ENCODE measurements around the gene PPME1.

The PPME1 gene

DNA sequence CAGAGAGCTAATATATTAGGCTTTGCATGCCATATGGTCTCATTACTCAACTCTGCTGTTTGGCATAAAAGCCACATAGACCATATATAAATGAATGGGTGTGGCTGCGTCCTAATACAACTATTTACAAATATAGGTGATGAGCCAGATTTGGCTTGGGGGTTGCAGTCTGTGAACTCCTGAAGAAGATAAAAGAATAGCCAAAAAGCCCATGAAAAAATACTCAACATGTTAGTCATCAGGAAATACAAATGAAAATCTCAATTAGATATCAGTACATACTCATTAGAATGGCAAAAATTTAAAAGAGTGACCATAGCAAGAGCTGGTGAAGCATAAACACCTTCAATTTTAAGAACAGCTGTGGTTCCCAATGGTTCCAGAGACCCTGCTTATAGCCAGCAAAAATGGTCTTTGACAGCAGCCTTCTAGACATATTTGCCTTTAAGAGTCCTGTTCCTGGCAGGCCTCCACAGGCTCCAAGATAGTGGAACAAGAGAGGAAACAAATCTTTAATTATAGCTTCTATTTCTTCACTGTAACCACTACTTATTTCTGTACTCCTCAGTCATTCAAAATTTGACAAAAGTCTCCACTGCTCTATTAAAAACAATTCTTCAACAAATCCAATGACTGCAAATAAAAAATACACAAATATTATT, 16.3 kb upstream of the PPME1 start:
- in situ Hi-C loops (cut with MboI; ENCODE audit: low pct_unique_long_range_greater_than_20kb, low sequenced_read_pairs) = no loop called here
- DNase-seq = no peak

DNA sequence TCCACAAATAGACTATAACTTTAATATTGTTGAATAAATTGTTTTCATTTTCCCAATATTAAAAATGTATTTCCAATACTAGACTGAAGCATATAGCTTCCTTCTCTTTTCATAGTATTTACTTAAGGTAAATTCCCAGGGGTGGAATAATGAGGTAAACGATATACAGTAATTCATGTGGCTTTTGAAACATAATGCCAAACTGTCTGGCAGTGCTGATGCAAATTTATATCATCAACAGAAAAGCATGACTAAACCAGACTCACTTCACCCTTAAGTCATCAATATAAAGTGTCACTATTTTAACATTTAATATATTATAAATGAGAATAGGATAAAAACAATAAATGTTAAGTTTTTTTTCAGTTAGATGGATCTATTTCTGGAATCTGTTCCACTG, 13.9 kb upstream of the PPME1 start:
- in situ Hi-C loops (cut with MboI; ENCODE audit: low pct_unique_long_range_greater_than_20kb, low sequenced_read_pairs) = no loop called here
- DNase-seq = no peak

DNA sequence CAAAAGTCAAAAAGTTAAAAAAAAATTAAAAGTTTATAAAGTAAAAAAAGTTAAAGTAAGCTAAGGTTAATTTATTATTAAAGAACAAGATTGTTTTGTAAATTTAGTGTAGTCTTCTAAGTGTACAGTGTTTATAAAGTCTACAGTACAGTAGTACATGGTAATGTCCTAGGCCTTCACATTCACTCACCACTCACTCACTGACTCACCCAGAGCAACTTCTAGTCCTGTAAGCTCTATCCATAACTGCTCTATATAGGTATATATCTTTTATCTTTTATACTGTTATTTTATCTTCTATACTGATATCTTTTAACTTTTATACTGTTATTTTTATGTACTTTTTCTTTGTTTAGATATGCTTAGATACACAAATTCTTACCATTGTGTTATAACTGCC, 11.4 kb upstream of the PPME1 start:
- in situ Hi-C loops (cut with MboI; ENCODE audit: low pct_unique_long_range_greater_than_20kb, low sequenced_read_pairs) = no loop called here
- DNase-seq = no peak

DNA sequence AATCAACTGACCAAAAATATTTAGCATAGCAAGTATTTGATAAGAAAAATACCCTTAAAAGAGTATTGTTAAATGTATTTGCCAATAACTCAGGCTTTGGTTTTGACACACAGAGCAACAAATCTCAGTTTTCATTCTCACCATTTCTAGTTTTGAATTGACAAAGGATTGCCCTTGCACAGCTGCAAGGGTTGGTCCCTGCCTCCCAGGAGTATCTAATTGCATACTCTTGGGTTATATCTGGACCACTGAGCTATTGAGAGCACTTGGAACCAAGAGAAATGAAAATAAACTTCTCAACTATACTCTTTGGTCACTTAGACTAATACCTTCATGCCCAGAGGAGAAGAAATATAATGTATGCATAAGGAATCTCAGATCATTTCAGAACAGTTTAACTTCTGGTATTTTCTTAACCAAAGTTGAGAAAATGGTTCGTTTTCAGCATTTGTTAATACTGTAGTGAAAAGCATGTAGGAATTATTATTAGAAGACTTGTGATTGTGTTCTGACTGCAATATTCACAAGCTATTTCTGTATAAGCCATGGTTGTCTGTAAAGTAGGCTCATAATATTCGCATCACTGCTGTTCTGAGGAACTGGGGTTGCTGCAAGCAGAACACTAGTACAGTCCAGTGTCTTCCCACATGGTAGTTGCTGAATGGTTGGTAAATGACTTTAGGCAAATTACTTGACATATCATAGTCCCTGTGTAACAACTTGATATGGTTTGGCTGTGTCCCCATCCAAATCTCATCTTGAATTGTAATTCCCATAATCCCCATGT, 8.2 kb upstream of the PPME1 start:
- in situ Hi-C loops (cut with MboI; ENCODE audit: low pct_unique_long_range_greater_than_20kb, low sequenced_read_pairs) = no loop called here
- DNase-seq = no peak

DNA sequence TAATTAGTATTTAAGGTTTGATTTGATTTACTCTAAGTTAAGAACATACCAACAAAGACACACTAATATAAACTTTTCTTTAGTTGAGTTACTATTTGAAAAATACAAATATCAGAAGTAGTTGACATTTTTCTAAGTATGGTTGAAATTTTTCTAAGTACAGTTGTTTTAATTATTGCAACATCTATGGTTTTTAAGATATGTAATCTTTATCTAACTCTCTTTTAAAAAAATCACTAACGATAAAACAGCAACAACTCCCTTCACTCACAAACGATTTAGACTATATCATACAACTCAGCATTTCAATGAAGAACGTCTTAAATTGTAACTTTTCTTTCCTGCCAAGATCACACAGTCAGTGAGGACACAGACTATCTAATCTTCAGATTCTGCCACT, 2.3 kb upstream of the PPME1 start:
- in situ Hi-C loops (cut with MboI; ENCODE audit: low pct_unique_long_range_greater_than_20kb, low sequenced_read_pairs) = no loop called here
- no peak for DNase-seq

DNA sequence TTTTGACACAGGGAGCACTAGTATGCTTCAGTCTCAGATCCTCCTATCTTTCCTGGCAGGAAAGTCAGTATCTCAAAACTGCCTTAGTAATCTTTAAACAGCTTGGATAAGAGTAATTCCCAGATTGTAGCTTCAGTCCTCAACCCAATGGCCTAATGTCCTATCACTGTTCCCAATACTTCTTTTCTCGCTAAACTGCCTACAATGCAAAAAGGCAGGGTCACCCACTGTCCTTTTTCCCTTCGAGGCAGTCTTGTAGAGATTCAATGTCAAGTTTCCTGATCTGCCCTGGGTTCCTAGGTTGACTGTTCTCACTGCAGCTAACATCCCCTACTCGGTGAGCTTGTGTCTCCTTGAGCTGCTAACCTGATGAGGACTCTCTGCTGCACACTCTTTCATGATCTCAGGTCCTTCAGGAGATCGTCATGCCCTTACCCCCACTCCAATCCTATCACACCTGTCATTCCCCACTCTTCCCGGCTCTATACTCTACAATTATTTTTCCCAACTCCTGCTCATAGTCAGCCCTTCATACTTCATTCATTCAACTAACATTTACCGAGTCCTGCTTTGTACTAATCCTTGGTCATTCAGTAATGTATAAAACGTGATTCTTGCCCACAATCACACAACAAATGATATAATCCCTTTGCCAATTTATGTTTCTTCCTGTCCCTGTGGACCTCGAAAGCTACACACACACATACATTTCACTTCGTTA, 1.2 kb upstream of the PPME1 start:
- in situ Hi-C loops (cut with MboI; ENCODE audit: low pct_unique_long_range_greater_than_20kb, low sequenced_read_pairs) = no loop called here
- DNase-seq = peak; percentile 4

DNA sequence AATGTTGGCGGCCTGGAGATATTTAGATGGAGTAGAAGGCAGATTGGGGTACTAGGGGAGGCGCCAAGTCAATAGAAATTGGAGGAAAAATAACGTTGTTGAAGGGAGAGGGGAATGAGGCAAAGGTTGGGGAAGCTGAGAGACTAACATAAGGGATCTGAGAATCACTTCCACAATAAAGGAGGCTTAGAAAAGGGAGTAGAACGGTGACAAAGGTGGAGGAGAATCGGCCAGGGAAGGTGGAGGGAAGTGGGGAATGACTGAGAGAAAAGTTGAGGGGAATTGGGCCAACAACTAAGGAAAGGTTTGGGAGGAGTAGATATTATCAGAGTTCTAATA, 510 bp downstream of the PPME1 start:
- in situ Hi-C loops (cut with MboI; ENCODE audit: low pct_unique_long_range_greater_than_20kb, low sequenced_read_pairs) = no loop called here
- DNase-seq = no peak

DNA sequence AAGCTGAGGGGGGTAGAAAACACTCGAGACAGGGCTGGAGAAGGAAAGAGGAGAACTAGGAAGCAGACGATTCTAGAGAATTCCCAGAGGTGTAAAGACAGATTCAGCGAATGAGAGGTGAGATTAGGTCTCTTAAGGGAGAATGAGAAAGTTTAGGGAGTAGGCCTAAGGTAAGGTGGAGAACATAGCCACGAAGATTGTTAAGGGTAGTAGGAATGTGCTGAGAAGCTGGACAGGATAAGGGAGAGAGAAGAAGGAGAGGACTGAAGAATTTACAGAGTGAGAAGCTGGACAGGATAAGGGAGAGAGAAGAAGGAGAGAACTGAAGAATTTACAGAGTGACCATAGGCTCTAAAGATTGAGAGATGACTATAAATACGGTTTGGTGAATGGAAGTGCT, 908 bp downstream of the PPME1 start:
- DNase-seq = peak; percentile 12
- in situ Hi-C loops (cut with MboI; ENCODE audit: low pct_unique_long_range_greater_than_20kb, low sequenced_read_pairs) = no loop called here

DNA sequence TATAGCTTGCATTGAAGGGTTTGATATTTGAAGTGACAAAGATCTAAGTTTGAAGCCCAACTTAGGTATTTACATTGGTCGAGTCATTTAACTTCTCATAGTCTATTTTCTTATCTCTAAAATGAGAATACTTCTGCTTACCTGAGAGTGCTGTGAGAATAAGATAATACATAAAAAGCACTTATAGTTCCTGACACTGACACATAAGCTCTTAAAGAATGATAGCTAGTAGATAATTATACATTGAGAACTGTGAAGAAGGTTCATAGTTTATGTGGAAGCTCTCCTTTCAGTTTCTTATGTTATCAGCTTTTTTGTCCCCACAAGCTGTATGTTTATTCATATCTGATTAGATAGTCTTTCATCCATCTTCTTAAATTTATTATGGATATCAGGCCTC, 4.8 kb downstream of the PPME1 start:
- in situ Hi-C loops (cut with MboI; ENCODE audit: low pct_unique_long_range_greater_than_20kb, low sequenced_read_pairs) = no loop called here

DNA sequence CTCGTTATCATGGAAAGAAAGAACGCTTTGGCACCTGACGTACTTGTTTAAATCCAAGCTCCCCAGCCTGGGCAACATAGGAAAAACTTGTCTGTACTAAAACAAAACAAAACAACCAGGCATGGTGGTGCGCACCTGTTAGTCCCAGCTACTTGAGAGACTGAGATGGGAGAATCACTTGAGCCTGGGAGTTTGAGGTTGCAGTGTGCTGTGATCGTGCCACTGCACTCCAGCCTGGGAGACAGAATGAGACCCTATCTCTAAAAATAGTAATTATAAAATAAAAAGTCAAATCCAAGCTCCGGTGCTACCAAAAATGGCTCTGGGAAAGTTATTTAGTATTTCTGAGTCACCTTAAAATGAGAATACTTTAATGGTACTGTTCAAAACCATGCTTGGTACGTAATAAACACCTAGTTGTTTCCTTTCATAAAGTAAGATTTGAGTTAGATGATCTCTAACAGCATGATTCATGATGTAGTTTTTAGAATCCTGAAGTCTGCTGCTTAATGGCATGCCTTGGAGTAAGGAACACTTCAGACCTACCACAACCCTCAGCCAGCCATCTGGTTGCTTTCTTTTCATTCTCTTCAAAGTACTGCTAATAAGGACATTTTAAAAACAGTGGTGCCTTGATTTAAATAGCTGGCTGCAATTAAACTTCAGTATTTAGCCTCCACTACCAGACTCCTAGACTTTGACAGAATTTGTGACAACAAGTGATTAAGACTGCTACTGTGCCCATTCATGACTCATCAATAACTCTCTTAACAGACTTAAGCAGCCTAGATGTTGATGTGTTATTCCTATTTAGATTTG, 8.4 kb downstream of the PPME1 start:
- in situ Hi-C loops (cut with MboI; ENCODE audit: low pct_unique_long_range_greater_than_20kb, low sequenced_read_pairs) = no loop called here
- no peak for DNase-seq

More for the DNA sequence above, 4.8 kb downstream of the PPME1 start:
- DNase-seq = no peak

DNA sequence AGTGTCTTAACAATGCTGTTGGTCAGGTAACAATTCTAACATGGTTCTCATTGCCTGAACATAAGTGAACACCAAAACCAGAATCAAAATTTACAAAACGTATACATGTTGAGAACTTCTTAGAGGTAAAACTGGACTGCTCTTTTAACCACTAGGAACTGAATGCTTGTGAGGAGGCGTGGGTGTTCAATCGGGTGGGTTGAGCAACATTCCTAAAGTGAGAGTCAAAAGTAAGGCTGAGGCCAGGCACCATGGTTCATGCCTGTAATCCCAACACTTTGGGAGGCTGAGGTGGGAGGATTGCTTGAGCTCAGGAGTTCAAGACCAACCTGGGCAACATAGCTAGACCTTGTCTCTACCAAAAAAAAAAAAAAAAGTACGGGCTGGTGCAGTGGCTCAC, 11.5 kb downstream of the PPME1 start:
- in situ Hi-C loops (cut with MboI; ENCODE audit: low pct_unique_long_range_greater_than_20kb, low sequenced_read_pairs) = no loop called here
- no peak for DNase-seq

DNA sequence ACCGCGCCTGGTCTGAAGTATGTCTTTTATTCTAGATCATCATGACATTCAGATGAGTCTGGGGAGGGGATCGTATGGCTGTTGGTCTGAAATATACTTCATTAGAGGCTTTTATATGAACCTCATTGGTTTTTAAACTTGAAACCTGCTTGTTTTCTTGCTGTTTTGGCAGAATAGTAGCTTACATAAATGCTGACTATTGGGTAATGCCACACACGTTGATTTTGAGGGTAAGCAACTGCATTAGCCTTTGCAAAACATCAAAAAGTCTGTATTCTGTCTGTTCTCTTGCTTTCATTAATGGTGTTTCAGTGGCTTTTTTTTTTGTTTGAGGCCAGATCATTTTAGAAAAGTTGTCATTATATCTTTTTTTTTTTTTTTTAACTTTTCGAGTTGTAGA, 14.2 kb downstream of the PPME1 start:
- in situ Hi-C loops (cut with MboI; ENCODE audit: low pct_unique_long_range_greater_than_20kb, low sequenced_read_pairs) = no loop called here
- DNase-seq = no peak

DNA sequence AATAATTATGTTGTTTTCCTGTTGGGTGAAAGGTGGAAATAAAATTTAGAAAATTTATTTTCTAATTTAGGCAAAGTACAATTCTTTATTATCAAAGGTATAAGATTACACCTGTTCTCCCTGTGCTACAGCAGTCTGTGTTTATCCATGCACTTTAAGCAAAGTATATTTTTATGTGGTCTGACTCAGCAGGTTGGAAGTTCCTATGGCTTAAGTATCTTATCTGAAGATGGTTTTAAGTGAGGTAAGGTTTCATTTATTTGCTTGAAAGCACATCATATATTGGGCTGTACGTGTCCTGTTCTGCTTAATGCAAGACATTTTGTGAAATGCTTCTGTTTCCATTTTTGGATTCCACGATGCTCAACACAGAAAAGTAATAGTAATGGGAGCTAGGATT, 14.6 kb downstream of the PPME1 start:
- DNase-seq = no peak

DNA sequence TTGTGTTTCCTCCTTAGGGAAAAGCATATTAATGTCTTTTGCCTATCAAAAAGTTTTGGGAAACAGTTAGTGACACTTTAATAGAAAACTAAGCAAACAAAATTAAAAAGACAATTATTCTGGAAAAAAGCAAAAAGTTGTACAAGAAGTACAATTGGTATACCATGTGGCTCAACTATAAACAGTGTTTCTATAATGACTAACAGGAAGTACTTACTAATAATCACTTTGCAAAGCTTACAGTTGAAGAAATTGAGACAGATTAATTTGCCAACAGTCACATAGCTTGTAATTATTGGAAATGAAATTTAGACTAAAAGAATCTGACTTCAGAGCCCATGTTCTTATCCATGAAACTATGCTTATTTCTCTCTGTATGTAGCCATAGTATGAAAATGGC, 24.7 kb downstream of the PPME1 start:
- DNase-seq = no peak
- in situ Hi-C loops (cut with MboI; ENCODE audit: low pct_unique_long_range_greater_than_20kb, low sequenced_read_pairs) = no loop called here

More for the DNA sequence above, 14.6 kb downstream of the PPME1 start:
- in situ Hi-C loops (cut with MboI; ENCODE audit: low pct_unique_long_range_greater_than_20kb, low sequenced_read_pairs) = no loop called here

DNA sequence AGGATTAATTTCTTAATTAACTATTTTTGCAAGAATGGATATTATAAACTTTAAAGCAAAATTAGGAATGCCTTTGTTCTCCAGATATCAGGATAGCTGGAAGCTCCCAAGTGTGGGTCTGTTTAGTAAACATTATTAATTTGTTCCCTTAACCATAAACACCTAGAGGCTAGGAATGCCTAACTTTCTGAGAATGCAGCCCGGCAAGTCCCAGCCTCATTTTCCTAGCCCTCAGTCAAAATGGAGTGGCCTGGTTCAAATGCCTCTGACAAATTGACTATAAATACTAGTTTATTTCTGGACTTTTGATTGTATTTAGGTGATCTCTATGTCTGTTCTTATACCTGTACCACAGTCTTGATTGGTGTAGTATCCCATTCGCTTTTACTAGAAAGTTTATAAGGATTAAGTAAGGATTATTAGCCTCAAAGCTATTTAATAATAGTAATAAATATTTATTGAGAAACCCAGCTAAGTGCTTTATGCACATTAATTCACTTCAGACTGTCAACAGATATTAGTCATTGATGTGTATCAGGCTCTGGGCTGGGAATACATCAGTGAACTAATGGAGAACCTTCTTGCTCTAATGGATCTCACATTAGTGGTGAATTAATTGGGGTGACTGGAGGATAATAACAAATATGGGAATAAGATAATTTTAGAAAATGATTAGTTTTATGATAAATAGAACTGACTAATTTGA, 25.8 kb downstream of the PPME1 start:
- DNase-seq = no peak
- in situ Hi-C loops (cut with MboI; ENCODE audit: low pct_unique_long_range_greater_than_20kb, low sequenced_read_pairs) = no loop called here

DNA sequence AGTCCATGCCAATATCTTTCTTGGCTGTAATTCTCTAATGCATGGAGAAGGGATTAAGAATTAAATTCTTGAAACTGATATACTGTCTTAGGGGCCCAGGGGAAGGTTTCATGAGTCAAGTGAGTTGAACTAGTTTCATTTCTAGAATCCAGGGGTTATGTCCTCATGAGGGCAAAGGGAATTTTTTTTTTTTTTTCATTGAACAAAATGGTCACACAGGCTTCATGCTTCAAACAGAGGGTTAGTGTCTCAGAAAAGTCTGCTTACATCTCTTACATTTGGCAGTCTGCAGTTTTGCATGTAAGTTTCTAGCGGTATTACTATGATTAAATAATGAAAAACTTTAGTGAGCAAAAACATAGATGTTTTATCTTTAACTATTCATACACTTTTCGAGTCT, 32.9 kb downstream of the PPME1 start:
- no peak for DNase-seq

DNA sequence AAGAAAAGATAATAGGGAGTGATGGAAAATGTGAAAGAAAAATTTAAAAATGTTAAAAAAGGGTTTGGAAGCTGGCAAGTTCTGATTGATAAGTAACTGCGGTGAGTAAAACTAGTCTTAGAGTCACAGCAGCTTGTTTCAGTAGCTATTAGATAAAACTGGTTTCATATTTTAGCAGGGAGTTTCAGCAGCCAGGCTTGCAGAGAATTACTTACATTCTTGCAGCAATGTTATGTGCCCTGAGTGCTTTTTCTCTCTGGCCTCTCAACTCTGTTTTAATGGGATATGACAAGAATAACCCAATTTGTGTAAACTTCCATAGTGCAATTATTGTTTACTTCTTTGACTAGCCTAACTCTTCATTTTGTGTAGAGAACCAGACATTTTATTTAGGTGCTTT, 33.6 kb downstream of the PPME1 start:
- in situ Hi-C loops (cut with MboI; ENCODE audit: low pct_unique_long_range_greater_than_20kb, low sequenced_read_pairs) = no loop called here
- no peak for DNase-seq

More for the DNA sequence above, 32.9 kb downstream of the PPME1 start:
- in situ Hi-C loops (cut with MboI; ENCODE audit: low pct_unique_long_range_greater_than_20kb, low sequenced_read_pairs) = no loop called here

DNA sequence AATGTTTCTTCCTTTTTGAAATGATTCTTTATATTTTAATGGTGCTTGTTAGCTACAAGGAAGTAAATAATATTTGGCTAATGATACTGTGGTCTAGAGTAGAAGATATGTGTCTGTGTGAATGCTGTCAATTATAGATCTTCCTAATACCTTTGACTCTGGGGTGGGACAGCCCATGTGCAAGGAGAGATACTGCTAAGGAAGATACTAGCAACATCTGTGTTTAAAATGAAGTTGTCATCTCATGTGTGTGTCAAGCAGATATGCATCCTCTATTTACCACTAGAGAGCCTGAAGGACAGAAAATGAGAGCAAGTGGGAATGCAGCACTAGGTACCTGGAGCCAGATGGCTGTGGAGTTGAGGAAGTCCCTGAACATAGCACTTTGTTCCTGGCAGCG, 34.1 kb downstream of the PPME1 start:
- in situ Hi-C loops (cut with MboI; ENCODE audit: low pct_unique_long_range_greater_than_20kb, low sequenced_read_pairs) = no loop called here
- DNase-seq = no peak

DNA sequence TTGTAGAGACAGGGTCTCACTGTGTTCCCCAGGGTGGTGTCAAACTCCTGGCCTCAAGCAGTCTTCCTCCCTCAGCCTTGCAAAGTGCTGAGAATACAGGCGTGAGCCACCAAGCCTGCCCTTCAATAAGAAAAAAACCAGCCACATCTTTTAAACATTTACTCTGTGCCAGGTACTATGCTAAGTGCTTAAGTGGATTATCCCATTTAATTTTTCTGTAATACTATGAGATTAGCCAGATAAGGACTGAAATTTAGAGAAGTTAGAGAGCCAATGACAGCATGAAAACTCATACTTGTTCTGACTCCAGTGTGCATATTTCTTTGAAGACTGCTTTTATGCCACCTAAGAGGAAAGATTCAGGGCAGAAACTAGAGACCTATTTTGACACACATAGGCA, 35.7 kb downstream of the PPME1 start:
- no peak for DNase-seq
- in situ Hi-C loops (cut with MboI; ENCODE audit: low pct_unique_long_range_greater_than_20kb, low sequenced_read_pairs) = no loop called here

Measured in KBM-7 (cell line).